Testis (tissue), 3 donors: ENCODE data around the gene TMIGD2. TPM values are rescaled to one million over a fixed set of nuclear protein-coding genes. Genes with fewer than 3 reads are reported as not detected.

ENCODE experiments used
- DNase-seq: peaks from one replicate; pipeline ENCODE4 v3.0.0-alpha.2; 2019
- H3K27ac ChIP-seq, 2 donors: fragments of 200-600 bp; sonication (generic); one replicate each; pipeline ENCODE4 v1.5.1; 2019
- H3K27me3 ChIP-seq: fragments of 200-600 bp; sonication (generic); one replicate; pipeline ENCODE4 v1.5.1; 2019
- H3K36me3 ChIP-seq: fragments of 200-600 bp; sonication (generic); one replicate; pipeline ENCODE4 v1.5.1; 2017; ENCODE audit warnings: low read depth; ENCODE audit errors: missing control alignments
- H3K4me1 ChIP-seq: fragments of 200-600 bp; sonication (generic); one replicate; pipeline ENCODE4 v1.5.1; 2019
- H3K4me3 ChIP-seq, 2 donors: fragments of 200-600 bp; sonication (generic); one replicate each; pipeline ENCODE4 v1.5.1; 2017 to 2019
- H3K9me3 ChIP-seq: fragments of 200-600 bp; sonication (generic); one replicate; pipeline ENCODE4 v1.5.1; 2017
- CTCF ChIP-seq, 3 experiments: fragments of 450-650 bp in 2 of 3; fragments of 200-600 bp in 1 of 3; sonication (generic) in 1 of 3; IDR thresholded peaks; one replicate each; pipeline ENCODE4 v1.5.1; 2016 to 2019; ENCODE audit warnings: antibody characterized with exemption in 3 of 3, mild to moderate bottlenecking in 2 of 3, moderate library complexity in 1 of 3
- POLR2A ChIP-seq: fragments of 450-650 bp; IDR thresholded peaks from one replicate; pipeline ENCODE4 v1.6.1; 2017; ENCODE audit warnings: antibody characterized with exemption, mild to moderate bottlenecking, moderate library complexity
- WGBS, 2 donors: methylation state at CpG; one replicate each; pipeline ENCODE4 v1.1.5; 2018; 5-methylcytosine and 5-hydroxymethylcytosine counted together
- intact Hi-C: fragments of 100-400 bp; cut with DNase I; formaldehyde crosslinking; loops from one replicate; pipeline ENCODE4 v1.15.1; 2023; ENCODE audit warnings: low total_unique reads
- polyA plus RNA-seq: library from polyadenylated mRNA; stranded (reverse); fragments of 350-450 nt; fragmentation: Illumina TruSeq; extraction: RNeasy Lipid Tissue Mini Kit (QIAGEN cat#74804); gene quantifications from one replicate; pipeline ENCODE4 v1.2.3, GENCODE V29; 2014; ENCODE audit warnings: low read depth, low replicate concordance; ENCODE audit not compliant: insufficient read depth
- total RNA-seq, 2 donors: library from RNA; depleted of rRNA; stranded (reverse); fragments of >200 nt; gene quantifications; one replicate each; pipeline ENCODE4 v1.2.3, GENCODE V29; 2016

Gene TMIGD2
- total and polyA plus RNA-seq, 3 donors from 2014 or later = 0.47 to 1.1 (median 0.83) TPM

- DNase-seq = no peak
- TF ChIP-seq POLR2A (no peak), CTCF (IDR thresholded peaks at IDR 0.05) (no peak)
- Histone ChIP-seq H3K9me3 (no peaks in the 10 kb centered on the region), H3K27ac (no peak overlapping the region), H3K36me3 (no peaks in the 10 kb centered on the region), H3K4me3 (peak overlapping the region in 1 of 2 donors; percentile 20), H3K4me1 (no peaks in the 10 kb centered on the region), H3K27me3 (no peaks in the 10 kb centered on the region)
- whole genome bisulfite sequencing, 2 donors = 61 to 73% methylated on average over 7 of the region's 7 CpGs
- intact Hi-C loops = no loop called here
Observed at GRCh38 chr19:4305257-4305612, 3.0 kb upstream of the TMIGD2 start.

- Histone ChIP-seq H3K27ac (no peak within 1 kb of the TSS), H3K4me1 (no peaks in the 10 kb centered on the region), H3K9me3 (no peaks in the 10 kb centered on the region), H3K27me3 (no peaks in the 10 kb centered on the region), H3K4me3 (peak within 1 kb of the TSS; percentile 20 to 41), H3K36me3 (no peaks in the 10 kb centered on the region)
- 4 to 5% methylated on average over 11 to 52 of the region's 63 CpGs for WGBS, 2 donors
- TF ChIP-seq POLR2A = no peak
- TF ChIP-seq CTCF (IDR thresholded peaks at IDR 0.05) = no peak
- peak; percentile 43 for DNase-seq
- intact Hi-C loops = no loop called here
Observed at GRCh38 chr19:4304538-4305256, 2.5 kb upstream of the TMIGD2 start, which contains the start of gene FSD1. Gene FSD1, plus strand, starts transcription at chr19:4304598. Its CDS starts 149 bp downstream, at chr19:4304747.

DNA sequence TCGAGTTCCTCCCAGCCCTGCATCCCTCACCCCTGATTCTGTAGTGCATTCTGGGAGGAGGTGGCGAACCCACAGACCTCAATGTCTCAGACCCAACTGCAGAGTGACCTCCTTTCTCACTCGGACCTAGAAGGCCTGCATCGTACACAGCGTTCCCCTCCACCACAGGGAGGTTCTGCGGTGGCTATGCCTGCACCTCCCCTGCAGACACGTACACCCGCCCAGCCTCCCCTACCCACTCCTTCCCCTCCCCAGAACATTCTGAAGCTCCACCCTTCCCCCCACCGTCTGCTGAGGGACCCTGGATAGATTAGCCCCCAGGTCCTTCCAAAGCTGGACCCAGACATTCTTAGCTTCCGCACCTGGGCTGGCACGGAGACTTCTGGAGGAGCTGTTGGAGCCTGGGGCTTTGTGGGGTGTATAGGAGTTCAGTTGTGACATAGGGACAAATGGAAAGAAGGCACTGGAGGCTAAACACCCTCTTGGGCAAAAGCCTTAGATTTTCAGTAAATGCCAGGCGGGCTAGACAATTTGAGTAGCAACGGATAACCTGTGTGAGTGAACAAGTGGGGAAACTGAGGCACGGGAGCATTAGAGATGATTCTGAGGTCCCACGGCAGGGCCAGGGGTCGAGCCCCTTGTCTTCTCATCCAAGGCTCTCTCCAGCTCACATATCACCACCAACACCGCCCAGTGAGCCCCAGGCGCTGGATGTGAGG lies 1.8 kb upstream of the TMIGD2 start:
- Histone ChIP-seq H3K27me3 (no peaks in the 10 kb centered on the region), H3K36me3 (no peaks in the 10 kb centered on the region), H3K9me3 (no peaks in the 10 kb centered on the region), H3K4me3 (peak overlapping the region; percentile 20 to 41), H3K4me1 (no peaks in the 10 kb centered on the region), H3K27ac (no peak overlapping the region)
- DNase-seq = no peak
- 28 to 38% methylated on average over 13 to 18 of the region's 18 CpGs for WGBS, 2 donors
- TF ChIP-seq CTCF (IDR thresholded peaks at IDR 0.05) = no peak
- no peak for TF ChIP-seq POLR2A
- intact Hi-C loops = no loop called here

DNA sequence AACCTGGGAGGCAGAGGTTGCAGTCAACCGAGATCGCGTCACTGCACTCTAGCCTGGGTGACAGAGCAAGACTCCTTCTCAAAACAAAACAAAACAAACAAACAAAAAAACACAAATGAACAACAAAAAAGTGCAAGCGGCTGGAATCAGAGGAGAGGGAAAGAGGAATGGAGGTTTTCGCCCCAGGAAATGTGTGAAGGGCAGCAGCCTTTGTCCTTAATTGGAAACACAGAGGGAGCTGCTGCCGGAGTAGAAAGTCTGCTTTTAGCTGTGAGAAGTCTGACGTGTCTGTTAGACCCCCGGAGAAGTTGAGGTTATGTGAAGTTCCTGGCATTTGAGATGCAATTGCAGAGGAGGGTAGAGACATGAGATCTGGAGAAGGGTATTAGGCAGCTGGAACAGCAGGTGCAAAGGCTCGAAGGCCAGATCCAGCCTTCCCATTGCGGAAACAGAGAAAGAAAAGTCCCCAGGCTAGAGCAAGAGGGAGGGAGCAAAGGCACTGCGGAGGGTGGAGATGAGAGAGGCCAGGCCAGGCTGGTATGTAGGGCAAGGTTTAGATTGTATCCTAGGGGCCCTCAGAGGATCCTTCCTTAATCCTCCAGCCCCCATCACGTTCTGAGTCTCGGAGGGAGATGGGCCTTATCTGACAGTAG lies 473 bp downstream of the TMIGD2 start:
- TF ChIP-seq POLR2A (no peak), CTCF (IDR thresholded peaks at IDR 0.05) (no peak)
- no peaks in the 10 kb centered on the region for H3K27me3 ChIP-seq
- intact Hi-C loops = no loop called here

More for the DNA sequence above, 473 bp downstream of the TMIGD2 start:
- Histone ChIP-seq H3K4me3 (no peak overlapping the region), H3K36me3 (no peaks in the 10 kb centered on the region), H3K4me1 (no peaks in the 10 kb centered on the region), H3K9me3 (no peaks in the 10 kb centered on the region), H3K27ac (no peak overlapping the region)
- 72 to 77% methylated on average over 13 of the region's 13 CpGs for WGBS, 2 donors
- no peak for DNase-seq
